ENCODE measurements around the gene FAM163B. TPM values are rescaled to one million over a fixed set of nuclear protein-coding genes. Genes with fewer than 3 reads are reported as not detected.
"Not testable (repeated sequence)": the region's sequence is repeated elsewhere in the genome, so short reads cannot be mapped to it uniquely, and the experiment has no call there.

FAM163B gene
- polyA plus RNA-seq, 4 donors = 0.12 to 0.19 TPM; not detected in 2

DNA sequence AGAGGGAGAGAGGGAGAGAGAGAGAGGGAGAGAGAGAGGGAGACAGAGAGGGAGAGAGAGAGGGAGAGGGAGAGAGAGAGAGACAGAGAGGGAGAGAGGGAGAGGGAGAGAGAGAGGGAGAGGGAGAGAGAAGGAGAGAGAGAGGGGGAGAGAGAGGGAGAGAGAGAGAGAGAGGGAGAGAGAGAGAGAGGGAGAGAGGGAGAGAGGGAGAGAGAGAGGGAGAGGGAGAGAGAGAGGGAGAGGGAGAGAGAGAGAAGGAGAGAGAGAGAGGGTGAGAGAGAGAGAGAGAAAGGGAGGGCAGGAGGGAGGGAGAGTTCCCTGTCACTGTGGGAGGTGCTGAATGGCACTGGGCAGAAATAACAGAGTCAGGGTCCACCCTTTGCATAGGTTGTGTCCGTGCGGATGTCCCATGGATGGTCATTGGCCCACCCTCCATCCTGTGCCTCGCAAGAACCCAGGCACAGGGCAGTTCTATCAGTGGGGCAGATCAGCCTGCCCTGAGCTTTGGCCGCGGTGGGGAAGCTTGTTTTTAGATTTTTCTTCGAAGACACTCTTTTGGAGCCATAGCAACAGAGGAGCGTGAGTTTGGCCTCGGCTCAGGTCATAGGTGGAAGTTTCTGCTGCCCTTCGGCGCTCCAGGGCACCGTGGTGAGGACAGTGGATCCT lies 44.6 kb downstream of the FAM163B start:
- H3K27me3 ChIP-seq (ENCODE audit: control insufficient read depth in 3 of 3, insufficient read depth in 3 of 3, low read length in 3 of 3) = peaks cover 0 to 16% (median 0%) of the 10 kb centered on the region in 3 donors

DNA sequence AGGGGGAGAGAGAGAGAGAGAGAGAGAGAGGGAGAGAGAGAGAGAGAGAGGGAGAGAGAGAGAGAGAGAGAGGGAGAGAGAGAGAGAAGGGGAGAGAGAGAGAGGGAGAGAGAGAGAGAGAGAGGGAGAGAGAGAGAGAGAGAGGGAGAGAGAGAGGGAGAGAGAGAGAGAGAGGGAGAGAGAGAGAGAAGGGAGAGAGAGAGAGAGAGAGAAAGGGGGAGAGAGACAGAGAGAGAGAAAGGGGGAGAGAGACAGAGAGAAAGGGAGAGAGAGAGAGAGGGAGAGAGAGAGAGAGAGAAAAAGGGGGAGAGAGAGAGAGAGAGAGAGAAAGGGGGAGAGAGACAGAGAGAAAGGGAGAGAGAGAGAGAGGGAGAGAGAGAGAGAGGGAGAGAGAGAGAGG lies 45.4 kb downstream of the FAM163B start:
- DNase-seq; H3K9me3 ChIP-seq (ENCODE audit: control insufficient read depth in 2 of 2, insufficient read depth in 1 of 2, low read depth in 1 of 2, low read length in 1 of 2); H3K27ac ChIP-seq (ENCODE audit: low read depth in 1 of 3, low read length in 2 of 3); FAIRE-seq; H3K4me1 ChIP-seq (ENCODE audit: control insufficient read depth in 3 of 3, insufficient read depth in 2 of 3, low read depth in 1 of 3, low read length in 2 of 3); H3K4me3 ChIP-seq (ENCODE audit: low read depth in 1 of 3, low read length in 3 of 3); H3K36me3 ChIP-seq (ENCODE audit: control insufficient read depth in 3 of 3, insufficient read depth in 2 of 3, low read depth in 1 of 3, low read length in 3 of 3): not testable (repeated sequence)
- H3K27me3 ChIP-seq (ENCODE audit: control insufficient read depth in 3 of 3, insufficient read depth in 3 of 3, low read length in 3 of 3) = peaks cover 0 to 16% (median 0%) of the 10 kb centered on the region in 3 donors

More for the DNA sequence above, 44.6 kb downstream of the FAM163B start:
- 65 to 81% (median 75%) methylated on average over 11 of the region's 11 CpGs for WGBS, 3 donors
- H3K4me1 ChIP-seq (ENCODE audit: control insufficient read depth in 3 of 3, insufficient read depth in 2 of 3, low read depth in 1 of 3, low read length in 2 of 3) = peaks cover 0 to 6% (median 0%) of the 10 kb centered on the region in 3 donors
- peak overlapping the region in 1 of 3 donors; percentile 4 for H3K27ac ChIP-seq (ENCODE audit: low read depth in 1 of 3, low read length in 2 of 3)
- no peak overlapping the region for H3K4me3 ChIP-seq (ENCODE audit: low read depth in 1 of 3, low read length in 3 of 3)
- FAIRE-seq = no peak
- no peaks in the 10 kb centered on the region for H3K36me3 ChIP-seq (ENCODE audit: control insufficient read depth in 3 of 3, insufficient read depth in 2 of 3, low read depth in 1 of 3, low read length in 3 of 3)
- H3K9me3 ChIP-seq (ENCODE audit: control insufficient read depth in 2 of 2, insufficient read depth in 1 of 2, low read depth in 1 of 2, low read length in 1 of 2) = no peaks in the 10 kb centered on the region
- DNase-seq = no peak

DNA sequence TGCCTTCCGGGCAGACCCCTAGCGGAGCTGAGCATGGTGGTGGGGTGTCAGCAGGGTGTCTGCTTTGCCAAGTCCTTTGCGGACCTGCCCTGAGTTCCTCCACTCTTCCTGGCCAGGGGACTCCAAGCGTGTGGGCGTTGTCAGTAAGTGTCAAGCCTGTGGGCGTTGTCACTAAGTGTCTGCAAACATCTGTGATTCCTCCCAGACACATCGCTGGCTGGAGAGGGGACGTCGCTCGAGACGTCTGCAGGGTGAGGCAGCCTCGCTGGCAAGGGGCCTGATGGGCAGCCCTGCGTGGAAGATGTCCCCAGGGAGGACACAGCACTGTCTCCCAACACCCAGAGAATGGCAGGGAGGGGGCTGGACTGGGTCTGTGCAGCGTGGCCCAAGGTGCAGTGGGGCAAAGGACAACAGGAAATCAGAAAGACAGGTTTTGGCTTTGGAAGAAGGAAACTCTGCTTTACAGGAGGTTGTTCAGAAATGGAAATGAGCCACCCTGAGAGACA lies 45.8 kb downstream of the FAM163B start:
- peak; percentile 34 to 59 for DNase-seq
- H3K27ac ChIP-seq (ENCODE audit: low read depth in 1 of 3, low read length in 2 of 3) = no peak overlapping the region
- WGBS, 3 donors = 3 to 13% (median 13%) methylated on average over 14 of the region's 14 CpGs
- no peak for FAIRE-seq
- H3K4me3 ChIP-seq (ENCODE audit: low read depth in 1 of 3, low read length in 3 of 3) = no peak overlapping the region
- no peaks in the 10 kb centered on the region for H3K9me3 ChIP-seq (ENCODE audit: control insufficient read depth in 2 of 2, insufficient read depth in 1 of 2, low read depth in 1 of 2, low read length in 1 of 2)
- no peaks in the 10 kb centered on the region for H3K36me3 ChIP-seq (ENCODE audit: control insufficient read depth in 3 of 3, insufficient read depth in 2 of 3, low read depth in 1 of 3, low read length in 3 of 3)
- H3K4me1 ChIP-seq (ENCODE audit: control insufficient read depth in 3 of 3, insufficient read depth in 2 of 3, low read depth in 1 of 3, low read length in 2 of 3) = peaks cover 0 to 6% (median 0%) of the 10 kb centered on the region in 3 donors
- H3K27me3 ChIP-seq (ENCODE audit: control insufficient read depth in 3 of 3, insufficient read depth in 3 of 3, low read length in 3 of 3) = peaks cover 0 to 16% (median 0%) of the 10 kb centered on the region in 3 donors

DNA sequence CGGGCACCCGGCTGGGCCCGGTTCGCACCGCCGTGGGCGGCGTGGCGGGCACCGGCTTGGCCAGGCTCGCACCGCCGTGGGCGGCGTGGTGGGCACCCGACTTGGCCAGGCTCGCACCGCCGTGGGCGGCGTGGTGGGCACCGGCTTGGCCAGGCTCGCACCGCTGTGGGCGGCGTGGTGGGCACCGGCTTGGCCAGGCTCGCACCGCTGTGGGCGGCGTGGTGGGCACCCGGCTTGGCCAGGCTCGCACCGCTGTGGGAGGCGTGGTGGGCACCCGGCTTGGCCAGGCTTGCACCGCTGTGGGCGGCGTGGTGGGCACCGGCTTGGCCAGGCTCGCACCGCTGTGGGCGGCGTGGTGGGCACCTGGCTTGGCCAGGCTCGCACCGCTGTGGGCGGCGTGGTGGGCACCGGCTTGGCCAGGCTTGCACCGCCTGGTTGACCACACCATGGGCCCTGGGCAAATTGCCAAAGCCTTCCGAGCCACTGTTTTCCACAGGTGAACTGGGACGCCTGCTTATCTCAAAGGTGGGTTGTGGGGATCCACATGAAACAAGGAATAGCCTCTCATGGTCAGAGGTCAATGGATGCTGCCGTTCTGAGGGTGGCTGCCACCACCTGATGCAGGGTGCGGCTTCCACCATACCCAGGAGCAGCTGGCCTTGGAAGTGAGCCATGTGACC lies 46.4 kb downstream of the FAM163B start:
- Histone ChIP-seq H3K36me3 (ENCODE audit: control insufficient read depth in 3 of 3, insufficient read depth in 2 of 3, low read depth in 1 of 3, low read length in 3 of 3) (no peaks in the 10 kb centered on the region), H3K9me3 (ENCODE audit: control insufficient read depth in 2 of 2, insufficient read depth in 1 of 2, low read depth in 1 of 2, low read length in 1 of 2) (no peaks in the 10 kb centered on the region), H3K4me3 (ENCODE audit: low read depth in 1 of 3, low read length in 3 of 3) (no peak overlapping the region), H3K27me3 (ENCODE audit: control insufficient read depth in 3 of 3, insufficient read depth in 3 of 3, low read length in 3 of 3) (peaks cover 0 to 16% (median 0%) of the 10 kb centered on the region in 3 donors), H3K27ac (ENCODE audit: low read depth in 1 of 3, low read length in 2 of 3) (no peak overlapping the region), H3K4me1 (ENCODE audit: control insufficient read depth in 3 of 3, insufficient read depth in 2 of 3, low read depth in 1 of 3, low read length in 2 of 3) (peaks cover 0 to 6% (median 0%) of the 10 kb centered on the region in 3 donors)
- WGBS, 3 donors = 78 to 92% (median 79%) methylated on average over 17 to 53 of the region's 54 CpGs
- no peak for DNase-seq
- FAIRE-seq = no peak

DNA sequence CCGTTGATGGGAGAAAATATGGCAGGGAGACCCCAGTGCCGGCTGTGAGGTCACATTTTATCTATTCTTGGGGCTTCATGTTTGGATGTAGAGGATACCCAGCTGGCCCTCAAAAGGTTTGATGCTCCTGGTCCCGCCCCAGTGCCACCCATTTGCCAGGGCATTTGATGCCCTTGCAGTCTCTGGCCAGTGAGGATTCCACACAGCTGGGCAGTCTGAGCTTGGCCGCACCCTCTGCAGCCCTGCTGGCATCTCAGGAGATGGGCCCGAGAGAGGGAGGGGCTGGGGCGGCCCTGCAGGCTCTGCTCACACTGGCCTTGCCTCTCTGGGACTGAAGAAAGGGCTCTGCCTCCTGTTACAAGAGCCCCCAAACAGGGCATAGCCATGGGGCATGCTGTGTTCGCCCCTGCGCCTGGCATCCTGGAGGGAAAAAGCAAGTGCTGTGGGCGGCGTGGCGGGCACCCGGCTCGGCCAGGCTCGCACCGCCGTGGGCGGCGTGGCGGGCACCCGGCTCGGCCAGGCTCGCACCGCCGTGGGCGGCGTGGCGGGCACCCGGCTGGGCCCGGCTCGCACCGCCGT lies 47.1 kb downstream of the FAM163B start:
- DNase-seq = no peak
- Histone ChIP-seq H3K9me3 (ENCODE audit: control insufficient read depth in 2 of 2, insufficient read depth in 1 of 2, low read depth in 1 of 2, low read length in 1 of 2) (no peaks in the 10 kb centered on the region), H3K36me3 (ENCODE audit: control insufficient read depth in 3 of 3, insufficient read depth in 2 of 3, low read depth in 1 of 3, low read length in 3 of 3) (no peaks in the 10 kb centered on the region), H3K4me1 (ENCODE audit: control insufficient read depth in 3 of 3, insufficient read depth in 2 of 3, low read depth in 1 of 3, low read length in 2 of 3) (peaks cover 0 to 6% (median 0%) of the 10 kb centered on the region in 3 donors), H3K27me3 (ENCODE audit: control insufficient read depth in 3 of 3, insufficient read depth in 3 of 3, low read length in 3 of 3) (peaks cover 0 to 16% (median 0%) of the 10 kb centered on the region in 3 donors), H3K27ac (ENCODE audit: low read depth in 1 of 3, low read length in 2 of 3) (no peak overlapping the region), H3K4me3 (ENCODE audit: low read depth in 1 of 3, low read length in 3 of 3) (no peak overlapping the region)
- no peak for FAIRE-seq
- WGBS, 3 donors = 80 to 95% (median 86%) methylated on average over 21 to 32 of the region's 32 CpGs

DNA sequence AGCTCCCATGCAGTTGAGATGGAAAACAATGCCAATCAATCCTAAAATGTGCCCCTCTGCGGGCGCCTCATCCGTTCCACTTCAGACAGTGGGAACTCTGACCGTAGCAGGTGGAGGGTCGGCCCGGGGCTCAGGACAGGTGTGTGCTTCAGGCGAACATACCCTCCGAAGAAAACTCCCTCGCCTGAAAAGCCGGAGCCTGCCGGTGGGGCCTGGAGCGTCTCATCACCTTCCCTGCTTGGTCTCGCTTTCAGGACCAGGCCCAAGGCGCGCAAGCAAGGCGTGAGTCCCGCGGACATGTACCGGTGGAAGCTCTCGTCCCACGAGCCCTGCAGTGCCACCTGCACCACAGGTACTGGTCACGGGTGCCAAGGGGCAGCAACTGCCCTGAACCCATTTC lies 48.2 kb downstream of the FAM163B start:
- WGBS, 3 donors = 89 to 94% (median 93%) methylated on average over 22 of the region's 22 CpGs
- no peak overlapping the region for H3K27ac ChIP-seq (ENCODE audit: low read depth in 1 of 3, low read length in 2 of 3)
- H3K4me1 ChIP-seq (ENCODE audit: control insufficient read depth in 3 of 3, insufficient read depth in 2 of 3, low read depth in 1 of 3, low read length in 2 of 3) = peaks cover 0 to 6% (median 0%) of the 10 kb centered on the region in 3 donors
- no peak overlapping the region for H3K4me3 ChIP-seq (ENCODE audit: low read depth in 1 of 3, low read length in 3 of 3)
- DNase-seq = no peak
- no peak for FAIRE-seq
- H3K9me3 ChIP-seq (ENCODE audit: control insufficient read depth in 2 of 2, insufficient read depth in 1 of 2, low read depth in 1 of 2, low read length in 1 of 2) = no peaks in the 10 kb centered on the region
- H3K36me3 ChIP-seq (ENCODE audit: control insufficient read depth in 3 of 3, insufficient read depth in 2 of 3, low read depth in 1 of 3, low read length in 3 of 3) = peaks cover 0 to 3% (median 0%) of the 10 kb centered on the region in 3 donors
- H3K27me3 ChIP-seq (ENCODE audit: control insufficient read depth in 3 of 3, insufficient read depth in 3 of 3, low read length in 3 of 3) = peaks cover 0 to 15% (median 0%) of the 10 kb centered on the region in 3 donors

DNA sequence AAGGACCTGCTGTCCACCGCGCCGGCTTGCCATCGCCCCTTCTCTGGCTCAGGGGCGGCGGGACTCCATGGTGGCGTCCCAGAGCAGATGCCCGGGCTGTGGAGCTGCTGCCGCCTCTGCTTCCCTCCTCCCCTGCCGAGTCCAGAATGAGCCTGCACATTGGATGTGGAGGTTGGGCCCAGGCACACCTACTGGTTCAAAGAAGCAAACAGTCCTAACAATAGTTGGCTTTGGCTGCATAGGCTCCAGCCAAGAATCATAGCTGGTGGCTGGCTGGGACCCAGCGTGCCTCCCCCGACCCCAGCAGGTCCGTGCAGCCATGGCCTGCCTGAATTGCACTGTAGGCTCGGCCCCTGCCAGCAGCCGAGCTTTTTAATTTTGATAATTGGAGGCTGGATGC lies 48.9 kb downstream of the FAM163B start:
- H3K4me3 ChIP-seq (ENCODE audit: low read depth in 1 of 3, low read length in 3 of 3) = no peak overlapping the region
- no peak overlapping the region for H3K27ac ChIP-seq (ENCODE audit: low read depth in 1 of 3, low read length in 2 of 3)
- no peak for FAIRE-seq
- no peaks in the 10 kb centered on the region for H3K9me3 ChIP-seq (ENCODE audit: control insufficient read depth in 2 of 2, insufficient read depth in 1 of 2, low read depth in 1 of 2, low read length in 1 of 2)
- WGBS, 3 donors = 75 to 81% (median 81%) methylated on average over 15 of the region's 15 CpGs
- H3K4me1 ChIP-seq (ENCODE audit: control insufficient read depth in 3 of 3, insufficient read depth in 2 of 3, low read depth in 1 of 3, low read length in 2 of 3) = peaks cover 0 to 6% (median 0%) of the 10 kb centered on the region in 3 donors
- H3K27me3 ChIP-seq (ENCODE audit: control insufficient read depth in 3 of 3, insufficient read depth in 3 of 3, low read length in 3 of 3) = peaks cover 0 to 11% (median 0%) of the 10 kb centered on the region in 3 donors
- peaks cover 0 to 3% (median 0%) of the 10 kb centered on the region in 3 donors for H3K36me3 ChIP-seq (ENCODE audit: control insufficient read depth in 3 of 3, insufficient read depth in 2 of 3, low read depth in 1 of 3, low read length in 3 of 3)
- no peak for DNase-seq

Measured in small intestine (tissue), 7 donors.